Measurements from ENCODE around the gene SMTNL1.

The SMTNL1 gene, protein sequence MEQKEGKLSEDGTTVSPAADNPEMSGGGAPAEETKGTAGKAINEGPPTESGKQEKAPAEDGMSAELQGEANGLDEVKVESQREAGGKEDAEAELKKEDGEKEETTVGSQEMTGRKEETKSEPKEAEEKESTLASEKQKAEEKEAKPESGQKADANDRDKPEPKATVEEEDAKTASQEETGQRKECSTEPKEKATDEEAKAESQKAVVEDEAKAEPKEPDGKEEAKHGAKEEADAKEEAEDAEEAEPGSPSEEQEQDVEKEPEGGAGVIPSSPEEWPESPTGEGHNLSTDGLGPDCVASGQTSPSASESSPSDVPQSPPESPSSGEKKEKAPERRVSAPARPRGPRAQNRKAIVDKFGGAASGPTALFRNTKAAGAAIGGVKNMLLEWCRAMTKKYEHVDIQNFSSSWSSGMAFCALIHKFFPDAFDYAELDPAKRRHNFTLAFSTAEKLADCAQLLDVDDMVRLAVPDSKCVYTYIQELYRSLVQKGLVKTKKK

DNA sequence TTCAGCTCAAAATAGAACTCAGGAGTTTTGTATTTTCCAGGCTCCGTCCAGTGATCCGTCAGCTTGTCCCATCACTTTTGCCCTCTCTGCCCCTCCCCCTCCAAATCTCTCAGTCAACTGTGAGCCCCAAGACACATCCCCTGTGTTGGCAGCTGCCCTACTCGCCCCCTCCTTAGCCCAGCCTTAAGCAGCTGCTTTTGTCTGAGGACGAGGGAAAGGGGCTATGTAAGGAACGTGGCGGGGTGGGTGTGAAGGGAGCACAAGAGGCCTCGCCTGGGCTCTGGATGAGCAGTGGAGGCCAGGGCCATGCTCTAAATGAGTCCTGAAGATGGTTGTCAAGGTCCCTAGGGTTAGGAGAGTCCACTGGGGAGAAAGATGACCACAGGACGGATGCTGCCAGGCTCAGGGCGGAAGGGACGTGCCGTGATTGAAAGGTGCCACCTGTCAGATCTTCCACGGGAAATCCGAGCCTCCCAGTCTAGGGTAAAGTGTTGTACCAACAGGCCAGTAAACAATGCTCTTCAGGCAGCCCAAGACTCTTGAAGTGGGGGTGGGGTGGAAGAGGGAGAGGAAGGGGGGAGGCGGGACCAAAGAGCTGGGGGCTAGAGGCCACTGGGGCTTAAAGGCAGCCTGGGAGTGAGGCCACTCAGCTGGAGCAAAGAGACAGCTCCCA, at the start of gene SMTNL1:
TSS of gene SMTNL1 (plus strand) at position 649 of the 673 bp plus-strand sequence. CDS start 5,048 bp downstream, outside the sequence.
- DNase-seq (ENCODE audit: low spot score): no peak

- DNase-seq (ENCODE audit: low spot score): no peak
These were observed 49.3 kb upstream of the SMTNL1 start for GRCh38 chr11:57487920-57488659.

- peak; percentile 48 for DNase-seq (ENCODE audit: low spot score)
These were observed 46.7 kb upstream of the SMTNL1 start for GRCh38 chr11:57490456-57491248.

DNA sequence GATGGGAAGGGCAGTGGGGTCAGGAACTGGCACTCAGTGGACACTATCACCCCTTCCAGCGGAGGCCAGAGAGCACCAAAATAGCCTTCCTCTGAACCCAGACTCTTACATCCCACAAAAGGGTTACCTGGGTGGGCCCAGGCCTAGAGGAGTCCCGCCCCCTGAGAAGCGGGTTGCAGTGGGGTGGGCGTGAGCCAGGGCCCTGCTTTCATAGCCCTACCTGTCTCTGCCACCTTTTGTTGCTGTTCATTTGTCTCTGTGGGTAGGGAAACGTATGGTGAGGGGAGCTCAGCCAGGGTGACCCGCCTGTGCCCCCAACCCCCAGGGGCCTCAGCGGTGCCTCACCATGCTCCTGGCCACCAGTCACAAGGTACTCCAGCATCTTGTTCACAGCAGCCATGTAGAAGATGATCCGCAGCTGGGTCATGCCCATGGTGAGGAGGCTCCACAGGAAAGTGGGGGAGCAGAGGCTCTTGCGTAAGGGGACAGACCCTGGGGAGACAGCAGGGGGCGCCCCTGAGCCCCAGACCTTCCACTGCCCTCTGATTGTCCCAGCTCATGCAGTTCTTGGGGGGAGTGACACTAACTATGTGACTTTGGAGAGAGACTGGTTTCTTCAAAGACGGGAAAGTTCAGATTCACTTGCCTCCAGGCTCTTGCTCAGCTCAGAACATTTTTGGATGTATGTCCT, 45.9 kb upstream of the SMTNL1 start:
- DNase-seq (ENCODE audit: low spot score): peak; percentile 51

DNA sequence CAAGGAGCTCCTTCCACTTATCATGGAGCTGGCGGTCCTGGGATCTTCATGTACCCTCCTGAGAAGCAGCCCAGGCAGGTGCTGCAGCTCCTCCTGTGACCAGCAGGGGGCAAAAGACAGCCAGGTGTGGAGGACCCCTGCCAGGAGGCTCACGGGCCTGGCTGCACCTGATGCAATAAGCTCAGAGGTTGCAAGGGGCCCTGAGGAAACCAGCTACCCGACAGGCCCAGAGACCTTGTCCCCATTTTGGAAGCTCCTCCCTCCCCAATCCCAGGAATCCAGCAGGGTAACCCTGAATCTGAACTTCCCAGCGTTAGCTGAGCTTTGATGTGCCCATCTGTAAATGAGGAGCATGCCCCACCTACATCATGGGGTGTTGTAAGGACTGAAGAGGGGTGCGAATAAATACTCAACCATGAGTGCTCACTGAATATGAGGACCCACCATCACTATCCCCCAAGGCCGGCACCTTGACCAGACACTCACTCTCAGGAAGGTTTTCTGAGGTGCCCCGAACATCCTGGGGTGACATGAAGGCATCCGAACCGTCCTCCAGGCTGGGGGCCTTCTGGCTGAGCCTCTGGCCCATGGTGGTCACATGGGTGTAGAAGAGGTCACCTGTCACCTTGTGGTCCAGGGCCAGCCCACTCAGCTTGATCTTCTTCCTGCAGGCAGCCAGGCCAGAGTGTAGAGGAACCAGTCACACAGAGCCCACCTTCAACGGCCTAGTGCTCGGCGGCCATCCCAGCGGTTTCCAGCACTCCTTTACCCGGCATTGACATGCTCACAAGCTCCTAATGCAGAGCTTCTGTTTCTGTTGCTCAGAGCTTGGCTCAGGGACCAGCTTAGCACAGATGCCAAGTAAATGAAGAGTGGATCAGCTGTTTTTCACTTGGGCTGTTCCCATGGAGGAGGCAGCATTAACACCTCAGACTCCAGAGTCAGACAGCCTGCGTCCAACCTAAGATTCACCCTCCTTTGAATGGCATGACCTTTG, 43.6 kb upstream of the SMTNL1 start:
- DNase-seq (ENCODE audit: low spot score): no peak

- DNase-seq (ENCODE audit: low spot score): no peak
These were observed 41.1 kb upstream of the SMTNL1 start for GRCh38 chr11:57496109-57496820.

GRCh38 chr11:57497303-57498247, 39.8 kb upstream of the SMTNL1 start:
- no peak for DNase-seq (ENCODE audit: low spot score)

GRCh38 chr11:57498540-57498939, 38.9 kb upstream of the SMTNL1 start:
- DNase-seq (ENCODE audit: low spot score): no peak

GRCh38 chr11:57499413-57499982, 37.9 kb upstream of the SMTNL1 start:
- DNase-seq (ENCODE audit: low spot score): peak; percentile 99

DNA sequence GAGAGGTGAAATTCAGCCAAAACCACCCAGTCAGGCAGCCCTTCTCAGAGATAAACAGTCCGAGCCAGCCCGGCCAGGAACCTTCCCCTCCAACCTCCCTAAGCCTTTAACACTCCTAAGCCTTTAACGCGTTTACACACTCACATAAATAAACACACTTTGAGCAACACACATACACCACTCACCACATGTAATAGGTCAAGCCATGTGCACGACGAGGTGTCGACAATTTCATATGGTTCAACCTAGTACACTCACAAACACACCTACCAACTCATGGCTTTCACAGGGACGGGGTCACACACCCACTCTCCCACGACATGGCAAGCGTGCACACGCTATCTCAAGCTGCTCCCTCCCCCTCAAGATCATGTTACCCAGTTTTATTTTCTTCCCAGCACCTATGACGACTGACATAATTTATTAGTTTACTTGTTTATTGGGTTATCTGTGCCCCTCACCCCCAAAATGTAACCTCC, 37.4 kb upstream of the SMTNL1 start:
- DNase-seq (ENCODE audit: low spot score): no peak

DNA sequence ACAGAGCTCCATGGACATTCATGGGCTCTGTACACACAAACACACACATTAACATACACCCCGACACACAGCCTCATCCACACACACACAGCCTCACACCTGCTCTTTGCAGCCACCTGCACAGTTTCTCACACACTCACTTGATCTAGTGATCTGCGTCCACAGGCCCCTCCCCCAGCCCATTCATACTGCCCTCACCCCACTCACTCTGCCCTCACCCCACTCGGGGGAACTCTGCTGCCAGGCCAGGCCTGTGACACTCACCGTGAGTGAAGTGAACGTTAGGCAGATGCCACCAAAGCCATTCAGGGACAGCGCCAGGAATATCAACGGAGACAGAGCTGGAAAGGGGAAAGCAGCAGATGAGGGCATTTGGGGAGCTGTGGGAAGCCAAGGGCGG, 36.9 kb upstream of the SMTNL1 start:
- DNase-seq (ENCODE audit: low spot score): no peak

DNA sequence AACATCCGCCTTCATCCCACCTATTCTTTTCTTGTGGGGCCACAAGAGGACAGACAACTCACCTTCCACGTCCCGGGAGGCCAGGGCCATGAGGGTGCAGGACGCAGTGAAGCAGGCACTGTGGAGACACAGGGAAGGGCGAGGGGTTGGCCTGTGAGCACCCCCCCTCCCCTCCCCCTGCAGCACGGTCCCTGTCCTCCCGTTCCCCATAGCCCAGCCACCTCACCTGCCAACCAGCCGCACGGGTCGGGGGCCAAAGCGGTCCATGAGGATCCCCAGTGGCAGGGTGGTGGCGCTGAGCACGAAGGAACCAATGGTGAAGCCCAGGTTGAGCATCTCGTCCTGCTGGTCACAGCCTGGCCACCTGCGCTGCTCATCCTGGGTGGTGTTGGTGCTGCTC, 36.5 kb upstream of the SMTNL1 start:
- DNase-seq (ENCODE audit: low spot score): no peak

DNA sequence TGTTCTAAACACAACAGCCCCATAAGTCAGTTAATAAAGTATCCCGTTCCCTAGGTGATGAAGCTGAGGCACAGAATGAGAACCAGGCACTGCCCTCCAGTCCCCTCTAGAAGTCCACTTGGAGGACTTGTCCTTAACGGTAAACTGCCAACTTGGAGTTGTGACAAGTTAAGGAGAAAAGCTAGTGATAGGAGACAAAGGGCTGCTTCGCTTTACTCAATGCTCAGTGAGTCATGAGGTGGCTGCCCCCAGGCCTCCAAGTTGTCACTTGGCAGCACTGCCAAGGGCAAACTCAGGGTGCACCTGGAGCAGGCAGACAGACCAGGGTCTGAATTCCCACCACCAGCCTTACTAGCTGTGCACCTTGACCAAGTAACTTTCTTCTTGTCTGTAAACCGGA, 35.4 kb upstream of the SMTNL1 start:
- no peak for DNase-seq (ENCODE audit: low spot score)

DNA sequence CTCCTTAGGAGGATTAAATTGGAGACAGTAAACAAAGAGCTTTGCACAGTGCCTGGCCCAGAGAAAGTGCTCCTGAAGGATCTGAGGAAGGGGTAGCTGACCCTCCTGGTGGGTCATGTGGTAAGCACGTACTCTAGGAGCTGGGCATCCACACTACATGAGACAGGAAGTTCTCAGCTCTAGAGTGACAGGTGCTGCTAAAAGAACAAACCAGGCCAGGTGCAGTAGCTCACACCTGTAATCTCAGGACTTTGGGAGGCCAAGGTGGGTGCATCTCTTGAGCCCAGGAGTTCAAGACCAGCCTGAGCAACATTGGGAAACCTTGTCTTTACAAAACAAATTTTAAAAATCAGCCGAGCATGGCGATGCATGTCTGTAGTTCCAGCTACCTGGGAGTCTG, 35.0 kb upstream of the SMTNL1 start:
- DNase-seq (ENCODE audit: low spot score): no peak

DNA sequence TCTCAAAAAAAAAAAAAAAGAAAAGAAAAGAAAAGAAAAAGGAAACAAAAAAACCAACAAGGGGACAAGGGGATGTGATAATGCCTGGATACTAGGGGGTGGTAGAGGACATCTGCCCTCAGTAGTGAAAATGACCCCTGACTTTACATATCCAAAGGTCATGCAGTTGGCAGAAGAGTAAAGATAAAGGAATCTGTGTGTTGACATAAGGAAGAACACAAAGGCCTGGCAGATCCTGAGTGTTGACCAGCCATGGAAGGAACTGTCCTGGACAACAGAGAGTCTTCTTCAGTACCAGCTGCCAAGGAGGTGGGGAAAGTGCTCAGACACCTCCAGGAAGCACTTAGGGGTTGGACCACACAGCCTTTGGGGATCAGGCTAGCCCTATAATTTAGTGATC, 34.5 kb upstream of the SMTNL1 start:
- DNase-seq (ENCODE audit: low spot score): no peak

GRCh38 chr11:57504511-57504910, 32.9 kb upstream of the SMTNL1 start:
- no peak for DNase-seq (ENCODE audit: low spot score)

- no peak for DNase-seq (ENCODE audit: low spot score)
These were observed 30.9 kb upstream of the SMTNL1 start for GRCh38 chr11:57506522-57506921.

Measured in AG08396 (cell line).